Stimulated activated CD4-positive, alpha-beta T cell treated with anti-CD3 and anti-CD28 coated beads, Interleukin-15, amount 100 ng/mL, for 24 hours (primary cell): ENCODE results near the gene DAZAP1.

Experiments used
- DNase-seq: peaks from one replicate; pipeline ENCODE4 v3.0.0-alpha.2; 2020

The DAZAP1 gene

DNA sequence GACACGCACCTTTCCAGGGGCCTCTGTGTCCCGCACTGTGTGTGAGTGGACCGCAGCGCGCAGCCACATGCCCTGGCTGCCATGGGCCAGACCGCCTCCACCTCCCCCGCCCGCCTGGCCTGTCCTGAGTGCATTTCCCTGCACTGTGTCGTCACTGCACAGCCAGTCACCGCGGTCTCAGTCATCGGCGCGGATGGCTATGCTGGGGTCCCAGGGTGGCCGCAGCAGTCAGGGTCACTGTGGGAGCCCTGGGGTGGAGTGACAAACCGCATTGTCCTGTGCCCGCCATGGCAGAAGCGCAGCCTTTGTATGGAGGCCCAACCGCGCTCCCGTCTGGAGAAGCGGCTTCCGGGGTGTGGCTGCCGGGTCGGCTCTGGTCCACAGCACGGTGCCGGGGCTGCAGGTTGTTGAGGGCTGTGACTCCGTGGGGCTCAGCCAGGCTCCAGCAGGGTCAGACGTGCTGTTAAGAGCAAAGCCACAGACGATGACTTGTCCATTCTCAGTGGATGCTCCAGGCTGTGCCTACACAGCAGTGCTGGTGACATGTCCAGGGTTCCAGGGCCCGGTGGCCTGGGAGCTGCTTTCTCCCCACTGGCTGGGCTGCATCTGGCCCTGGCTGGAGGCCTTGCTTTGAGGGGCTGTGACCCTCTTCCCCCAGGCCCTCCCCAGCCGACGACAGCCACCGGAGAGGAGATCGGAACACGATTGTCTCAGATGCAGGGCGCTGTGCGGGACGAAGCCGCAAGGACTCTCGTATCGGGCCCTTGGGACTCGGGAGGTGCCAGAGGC, 30.0 kb upstream of the DAZAP1 start:
- no peak for DNase-seq

DNA sequence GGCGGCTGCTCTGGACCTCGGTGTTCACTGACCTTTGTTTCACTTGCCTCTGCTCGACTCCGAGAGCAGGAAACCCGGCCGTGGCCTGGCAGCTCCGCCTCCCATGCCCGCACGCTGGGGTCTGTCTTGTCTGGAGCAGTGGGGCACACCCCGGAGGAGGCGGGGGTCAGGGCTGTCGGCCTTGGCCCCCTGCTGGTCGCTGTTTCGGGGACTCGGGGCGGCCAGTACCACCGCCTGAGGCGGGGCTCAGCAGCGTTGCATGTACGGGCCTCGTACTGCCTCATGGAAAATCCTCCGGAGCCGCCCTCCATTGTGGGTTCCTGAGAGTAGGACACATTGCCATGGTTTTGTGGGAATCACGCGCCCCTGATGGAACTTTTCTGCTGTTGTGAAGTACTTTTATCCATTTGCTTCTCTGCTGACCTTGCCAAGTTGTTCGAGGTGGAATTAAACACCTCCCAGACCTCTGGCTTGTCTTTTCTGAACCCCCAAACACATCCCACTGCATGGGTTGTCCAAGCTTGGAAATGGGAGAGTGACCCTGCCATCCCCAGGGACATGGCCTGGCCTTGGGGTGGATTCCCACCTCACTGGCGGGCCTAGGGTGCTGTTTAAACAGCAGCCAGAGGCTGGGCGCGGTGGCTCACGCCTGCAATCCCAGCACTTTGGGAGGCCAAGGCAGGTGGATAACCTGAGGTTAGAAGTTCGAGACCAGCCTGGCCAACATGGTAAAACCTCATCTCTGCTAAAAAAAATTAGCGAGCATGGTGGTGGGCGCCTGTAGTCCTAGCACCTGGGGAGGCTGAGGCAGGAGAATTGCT, 29.2 kb upstream of the DAZAP1 start:
- no peak for DNase-seq

- no peak for DNase-seq
Observed at GRCh38 chr19:1379126-1379905, 28.1 kb upstream of the DAZAP1 start.

DNA sequence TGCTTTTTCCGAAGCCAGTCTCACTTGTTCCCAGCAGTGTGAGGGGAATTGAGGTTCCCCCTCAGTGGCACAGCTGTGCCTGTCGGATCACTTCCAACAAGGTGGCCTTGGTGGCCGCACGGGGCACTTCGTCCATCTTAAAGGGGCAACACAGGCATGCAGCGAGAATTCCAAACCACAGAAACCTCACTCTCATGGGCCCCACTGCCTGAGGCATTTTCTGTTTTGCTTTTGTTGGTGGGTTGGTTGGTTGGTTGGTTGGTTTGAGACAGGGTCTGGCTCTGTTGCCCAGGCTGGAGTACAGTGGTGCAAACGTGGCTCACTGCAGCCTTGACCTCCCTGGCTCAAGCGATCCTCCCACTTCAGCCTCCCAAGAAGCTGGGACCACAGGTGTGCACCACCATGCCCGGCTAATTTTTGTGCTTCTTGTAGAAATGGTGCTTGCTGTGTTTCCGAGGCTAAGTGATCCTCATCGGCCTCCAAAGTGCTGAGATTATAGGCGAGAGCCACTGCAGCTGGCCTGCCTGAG, 27.4 kb upstream of the DAZAP1 start:
- DNase-seq: no peak

DNA sequence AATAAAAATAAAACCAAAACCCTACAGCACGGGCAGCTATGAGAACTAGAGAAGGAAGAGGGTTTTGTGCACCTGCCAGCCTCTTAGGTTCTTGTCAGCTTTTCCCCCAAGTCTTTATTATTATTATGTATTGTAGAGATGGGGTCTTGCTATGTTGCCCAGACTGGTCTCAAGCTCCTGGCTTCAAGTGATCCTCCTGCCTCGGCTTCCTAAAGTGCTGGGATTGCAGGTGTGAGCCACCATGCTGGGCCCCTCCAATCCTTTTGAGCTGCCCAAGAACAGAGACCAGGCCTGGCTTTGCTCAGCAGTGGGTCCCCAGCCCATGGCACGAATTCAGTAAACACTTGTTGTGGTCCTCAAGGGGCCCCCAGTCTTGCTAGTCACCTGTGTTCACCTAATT, 25.1 kb upstream of the DAZAP1 start:
- DNase-seq: no peak

DNA sequence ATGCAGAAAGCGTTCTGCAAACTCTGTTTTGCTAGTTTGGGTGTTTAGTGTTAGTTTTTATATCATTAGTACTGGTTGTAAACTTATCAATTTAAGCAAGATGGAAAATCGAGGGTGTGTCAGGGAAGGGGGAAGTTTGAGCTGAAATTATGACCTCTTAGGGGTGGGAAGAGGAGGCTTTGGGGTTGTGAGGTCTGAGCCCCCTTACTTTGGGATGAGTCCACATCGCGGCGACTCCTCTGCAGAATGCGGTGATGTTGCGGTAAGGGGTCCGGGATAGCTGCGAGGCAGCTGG, 24.4 kb upstream of the DAZAP1 start:
- DNase-seq: no peak

GRCh38 chr19:1383312-1384084, 23.9 kb upstream of the DAZAP1 start, which contains the start of gene NDUFS7:
Gene NDUFS7 (plus strand): TSS chr19:1383907. CDS start chr19:1383927, 20 bp downstream.
- DNase-seq: peak; percentile 92

GRCh38 chr19:1384085-1384462, 23.3 kb upstream of the DAZAP1 start:
- DNase-seq: no peak

DNA sequence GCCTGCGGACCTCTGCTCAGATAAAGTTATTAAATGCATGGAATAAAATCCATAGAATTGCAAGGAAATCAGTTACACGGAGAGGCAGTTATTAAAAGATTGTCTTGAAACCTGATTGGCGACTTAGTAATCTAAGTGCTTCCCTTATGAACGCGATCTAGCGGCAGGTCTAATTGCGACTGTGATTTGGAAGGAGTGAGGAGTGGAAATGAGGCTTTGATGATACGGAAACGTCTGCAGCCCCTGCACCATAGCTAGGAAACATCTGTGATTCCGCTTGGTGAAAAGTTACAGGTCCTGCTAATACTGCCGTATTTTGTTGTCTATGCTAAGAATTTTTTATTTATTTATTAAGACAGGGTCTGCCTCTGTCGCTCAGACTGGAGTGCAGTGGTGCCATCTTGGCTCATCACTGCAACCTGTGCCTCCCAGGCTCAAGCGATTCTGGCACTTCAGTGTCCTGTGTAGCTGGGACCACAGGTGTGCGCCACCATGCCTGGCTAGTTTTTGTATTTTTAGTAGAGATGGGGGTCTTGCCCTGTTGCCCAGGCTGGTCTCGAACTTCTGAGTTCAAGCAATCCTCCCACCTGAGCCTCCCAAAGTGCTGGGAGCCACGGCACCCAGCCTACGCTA, 22.8 kb upstream of the DAZAP1 start:
- no peak for DNase-seq

DNA sequence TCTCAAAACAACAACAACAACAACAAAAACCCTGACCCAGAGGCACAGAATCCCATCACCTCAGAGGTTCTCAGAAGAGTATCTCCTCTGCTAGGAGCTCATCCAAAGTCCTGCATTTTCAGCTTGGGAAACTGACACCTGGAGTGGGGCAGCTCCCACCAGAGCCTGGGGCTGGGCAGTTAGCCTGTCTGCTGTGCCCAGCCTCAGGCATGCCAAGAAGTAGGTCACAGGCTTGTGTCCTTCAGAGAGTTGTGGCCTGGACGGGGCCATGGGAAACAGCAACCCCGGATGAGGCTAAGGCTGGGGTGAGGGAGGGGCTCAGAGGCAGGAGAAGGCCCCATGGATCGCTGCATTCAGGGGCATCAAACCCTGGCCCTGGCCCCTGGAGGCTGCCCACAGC, 21.6 kb upstream of the DAZAP1 start:
- no peak for DNase-seq

GRCh38 chr19:1386945-1387683, 20.3 kb upstream of the DAZAP1 start:
- DNase-seq: no peak

DNA sequence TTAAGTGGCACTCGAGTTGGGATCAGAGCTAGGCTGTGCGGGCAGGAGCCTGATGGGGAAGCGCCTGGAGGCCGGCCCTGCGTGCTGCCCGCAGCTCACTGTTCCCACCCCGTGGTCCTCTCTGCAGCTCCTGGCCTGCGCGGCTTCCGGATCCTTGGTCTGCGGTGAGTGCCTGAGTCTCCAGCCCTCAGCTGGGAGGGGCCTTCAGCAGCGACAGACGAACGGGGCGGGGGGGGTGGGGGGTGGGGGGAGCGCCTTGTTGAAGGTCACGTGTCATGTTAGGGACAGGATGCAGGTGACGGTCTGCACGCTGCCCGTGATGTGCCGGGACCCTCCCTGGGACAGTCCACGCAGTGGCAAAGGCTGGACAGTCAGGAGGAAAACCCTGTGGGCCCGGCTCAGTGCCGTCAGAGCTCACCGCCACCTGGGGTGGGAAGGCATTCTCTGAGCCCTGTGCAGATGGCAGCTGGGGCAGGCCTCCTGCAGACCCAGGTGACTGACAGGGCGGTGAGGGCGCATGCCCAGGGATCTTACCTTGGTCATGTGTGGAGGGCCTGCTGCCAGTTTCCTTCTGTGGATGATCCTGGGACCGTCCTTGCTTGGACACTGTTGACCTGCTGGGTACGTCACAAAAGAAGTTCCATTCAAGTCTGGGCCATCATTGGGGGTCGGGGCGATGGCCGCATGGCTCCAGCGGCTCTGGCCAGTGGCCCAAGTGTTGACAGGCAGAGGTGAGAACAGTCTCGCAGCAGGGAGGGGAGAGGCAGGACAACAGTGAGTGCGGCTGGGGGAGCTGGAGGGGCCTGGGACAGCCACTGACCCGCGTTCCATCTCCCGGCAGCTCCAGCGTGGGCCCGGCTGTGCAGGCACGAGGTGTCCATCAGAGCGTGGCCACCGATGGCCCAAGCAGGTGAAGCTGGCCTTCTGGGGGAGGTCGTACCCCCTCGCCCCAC, 19.4 kb upstream of the DAZAP1 start:
- DNase-seq: no peak

- DNase-seq: no peak
Observed at GRCh38 chr19:1388637-1389026, 18.8 kb upstream of the DAZAP1 start.

DNA sequence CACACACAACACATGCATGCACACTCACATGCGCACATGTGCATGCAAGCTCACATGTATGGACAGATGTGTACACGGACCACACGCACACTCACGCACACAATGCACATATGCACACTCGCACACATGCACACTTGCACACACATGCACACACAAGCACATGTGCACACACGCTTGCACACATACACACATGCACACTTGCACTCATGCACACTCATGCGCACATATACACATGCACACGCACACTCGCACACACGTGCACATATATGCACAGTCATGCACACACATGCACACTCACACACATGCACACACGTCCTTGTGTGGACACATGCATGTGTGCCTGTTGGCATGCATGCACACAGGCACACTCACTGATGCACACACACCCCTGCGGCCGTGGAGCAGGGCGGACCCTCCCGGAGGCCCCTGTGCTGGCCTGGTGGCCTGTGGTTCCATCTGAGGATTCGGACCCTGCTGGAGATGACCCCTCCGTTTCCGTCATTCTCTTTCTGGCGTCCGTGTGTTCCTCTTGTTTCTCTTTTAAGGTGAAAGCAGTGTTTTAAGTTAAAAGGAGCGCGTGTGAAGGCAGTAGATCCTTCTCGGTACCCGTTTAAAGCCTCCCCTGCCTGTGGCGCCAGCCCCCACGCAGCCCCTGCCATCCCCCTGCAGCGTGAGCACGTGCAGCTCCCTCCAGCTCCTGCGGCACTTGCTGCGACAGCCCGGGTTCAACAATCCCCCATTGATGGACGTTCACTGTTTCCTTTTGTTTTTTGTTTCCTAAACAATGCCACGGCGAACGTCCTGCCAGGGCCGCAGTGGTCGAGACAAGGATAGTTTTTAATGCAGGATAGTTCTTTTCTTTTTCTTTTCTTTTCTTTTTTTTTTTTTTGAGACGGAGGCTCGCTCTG, 18.1 kb upstream of the DAZAP1 start:
- no peak for DNase-seq

DNA sequence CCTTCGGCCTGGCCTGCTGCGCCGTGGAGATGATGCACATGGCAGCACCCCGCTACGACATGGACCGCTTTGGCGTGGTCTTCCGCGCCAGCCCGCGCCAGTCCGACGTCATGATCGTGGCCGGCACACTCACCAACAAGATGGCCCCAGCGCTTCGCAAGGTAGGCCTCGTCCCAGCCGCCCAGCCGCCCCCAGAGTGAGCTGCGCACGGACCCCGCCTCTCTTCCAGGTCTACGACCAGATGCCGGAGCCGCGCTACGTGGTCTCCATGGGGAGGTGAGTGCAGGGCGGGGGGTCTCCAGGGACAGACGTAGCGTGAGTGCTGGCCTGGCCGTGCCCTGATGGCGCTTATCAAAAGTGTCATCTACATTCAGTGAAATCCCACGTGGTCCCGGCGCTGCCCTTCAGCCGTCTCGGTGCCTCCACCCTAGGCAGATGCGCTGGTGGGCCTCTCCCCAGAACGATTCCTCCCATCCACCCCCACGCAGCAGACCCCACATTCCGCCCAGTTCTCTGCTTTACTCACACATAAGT, 16.4 kb upstream of the DAZAP1 start:
- no peak for DNase-seq

GRCh38 chr19:1392407-1392806, 15.0 kb upstream of the DAZAP1 start:
- DNase-seq: no peak

- DNase-seq: no peak
Observed at GRCh38 chr19:1392939-1393530, 14.4 kb upstream of the DAZAP1 start.

DNA sequence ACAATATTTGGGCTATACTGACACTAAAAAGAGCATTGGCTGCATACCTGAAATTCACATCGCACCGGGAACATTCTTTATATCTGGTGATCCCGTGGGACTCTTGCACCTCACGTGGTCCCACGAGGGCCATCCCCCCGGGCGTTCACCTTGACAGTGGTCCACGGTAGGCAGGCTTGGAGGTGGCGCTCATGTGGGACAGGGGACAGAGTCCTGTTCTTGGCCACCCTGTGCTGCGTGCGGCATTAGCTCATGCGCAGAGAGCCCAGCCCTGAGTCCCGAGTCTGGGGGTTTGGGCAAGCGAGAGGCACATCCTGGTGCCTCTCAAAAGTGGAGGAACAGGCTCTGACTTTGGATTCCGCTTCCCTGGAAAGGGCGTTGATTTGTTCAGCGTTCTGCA, 13.5 kb upstream of the DAZAP1 start:
- no peak for DNase-seq
